ENCODE measurements around the gene SVEP1. TPM values are rescaled to one million over a fixed set of nuclear protein-coding genes. Genes with fewer than 3 reads are reported as not detected.

SVEP1 gene
- total RNA-seq, 6 experiments from 2014 or later: 4.0 to 6.8 (median 5.8) TPM

- Mint-ChIP-seq H3K4me3 (no peak overlapping the region), H3K36me3 (ENCODE audit: low read depth) (peaks cover 10% of the 10 kb centered on the region; the same call in 1 of the 2 replicates), H3K27me3 (ENCODE audit: insufficient read depth) (peaks cover 4% of the 10 kb centered on the region), H3K27ac (no peak overlapping the region), H3K4me1 (ENCODE audit: low read depth) (no peaks in the 10 kb centered on the region), H3K9me3 (no peaks in the 10 kb centered on the region)
- no peak for TF ChIP-seq CTCF (IDR thresholded peaks at IDR 0.05)
- no peak for DNase-seq
These were observed 66.7 kb downstream of the SVEP1 start for GRCh38 chr9:110512817-110513216.

GRCh38 chr9:110509792-110510191 is 69.7 kb downstream of the SVEP1 start:
- Mint-ChIP-seq H3K9me3 (no peaks in the 10 kb centered on the region), H3K27me3 (ENCODE audit: insufficient read depth) (peaks cover 5% of the 10 kb centered on the region), H3K4me3 (no peak overlapping the region), H3K27ac (no peak overlapping the region), H3K4me1 (ENCODE audit: low read depth) (no peaks in the 10 kb centered on the region), H3K36me3 (ENCODE audit: low read depth) (peaks cover 10% of the 10 kb centered on the region; the same call in 1 of the 2 replicates)
- no peak for DNase-seq
- no peak for TF ChIP-seq CTCF (IDR thresholded peaks at IDR 0.05)

- H3K27me3 Mint-ChIP-seq (ENCODE audit: insufficient read depth): peaks cover 1% of the 10 kb centered on the region; the same call in 1 of the 2 replicates
- H3K4me3 Mint-ChIP-seq: no peak overlapping the region
- no peak for DNase-seq
- H3K9me3 Mint-ChIP-seq: no peaks in the 10 kb centered on the region
- H3K27ac Mint-ChIP-seq: no peak overlapping the region
- no peak for TF ChIP-seq CTCF (IDR thresholded peaks at IDR 0.05)
- 0 out of 2 replicates have a peak, but pooled peaks cover 6% of the 10 kb centered on the region for H3K36me3 Mint-ChIP-seq (ENCODE audit: low read depth)
- H3K4me1 Mint-ChIP-seq (ENCODE audit: low read depth): no peaks in the 10 kb centered on the region
These were observed 76.7 kb downstream of the SVEP1 start for GRCh38 chr9:110502842-110503241.

- H3K27ac Mint-ChIP-seq: no peak overlapping the region
- no peaks in the 10 kb centered on the region for H3K4me1 Mint-ChIP-seq (ENCODE audit: low read depth)
- 0 out of 2 replicates have a peak, but pooled peaks cover 6% of the 10 kb centered on the region for H3K36me3 Mint-ChIP-seq (ENCODE audit: low read depth)
- no peaks in the 10 kb centered on the region for H3K27me3 Mint-ChIP-seq (ENCODE audit: insufficient read depth)
- no peak for DNase-seq
- no peak for TF ChIP-seq CTCF (IDR thresholded peaks at IDR 0.05)
- H3K4me3 Mint-ChIP-seq: no peak overlapping the region
- no peaks in the 10 kb centered on the region for H3K9me3 Mint-ChIP-seq
These were observed 79.9 kb downstream of the SVEP1 start for GRCh38 chr9:110499608-110500007.

GRCh38 chr9:110487196-110487595 is 92.3 kb downstream of the SVEP1 start:
- DNase-seq: no peak
- Mint-ChIP-seq H3K9me3 (no peaks in the 10 kb centered on the region), H3K27ac (no peak overlapping the region), H3K4me1 (ENCODE audit: low read depth) (no peaks in the 10 kb centered on the region), H3K36me3 (ENCODE audit: low read depth) (no peaks in the 10 kb centered on the region; the same call in 1 of the 2 replicates), H3K27me3 (ENCODE audit: insufficient read depth) (peaks cover 4% of the 10 kb centered on the region; the same call in 1 of the 2 replicates), H3K4me3 (no peak overlapping the region)
- no peak for TF ChIP-seq CTCF (IDR thresholded peaks at IDR 0.05)

- no peak for TF ChIP-seq CTCF (IDR thresholded peaks at IDR 0.05)
- H3K27ac Mint-ChIP-seq: no peak overlapping the region
- DNase-seq: no peak
- H3K27me3 Mint-ChIP-seq (ENCODE audit: insufficient read depth): peaks cover 4% of the 10 kb centered on the region; the same call in 1 of the 2 replicates
- no peaks in the 10 kb centered on the region; the same call in 1 of the 2 replicates for H3K36me3 Mint-ChIP-seq (ENCODE audit: low read depth)
- H3K9me3 Mint-ChIP-seq: no peaks in the 10 kb centered on the region
- H3K4me1 Mint-ChIP-seq (ENCODE audit: low read depth): no peaks in the 10 kb centered on the region
- H3K4me3 Mint-ChIP-seq: no peak overlapping the region
These were observed 93.3 kb downstream of the SVEP1 start for GRCh38 chr9:110486218-110486617.

All from HFFc6 (cell line).